Gastrocnemius medialis (tissue), 4 donors: ENCODE results near the gene SHISAL2A.

ENCODE experiments used
- CTCF ChIP-seq, 5 experiments: fragments of 450-650 bp in 3 of 5; fragments of 200-600 bp in 2 of 5; sonication (generic) in 2 of 5; IDR thresholded peaks in 4 of 5; conservative IDR thresholded peaks in 1 of 5; 1 replicate in 4 of 5; 2 replicates in 1 of 5; pipeline ENCODE4 v1.5.1; 2016 to 2019; ENCODE audit warnings: antibody characterized with exemption in 5 of 5, mild to moderate bottlenecking in 3 of 5, moderate library complexity in 3 of 5
- POLR2A ChIP-seq, 2 donors: fragments of 450-650 bp; IDR thresholded peaks; one replicate each; pipeline ENCODE4 v1.6.1; 2017; ENCODE audit warnings: antibody characterized with exemption in 2 of 2, mild to moderate bottlenecking in 2 of 2, moderate library complexity in 2 of 2

- TF ChIP-seq CTCF (IDR thresholded peaks at IDR 0.05 in 4 of 5, conservative IDR thresholded peaks at IDR 0.05 in 1 of 5) (no peak), POLR2A (IDR thresholded peaks at IDR 0.05) (no peak)
Measured at GRCh38 chr1:52604063-52604770, 28.8 kb upstream of the SHISAL2A start.
